H9 (cell line): ENCODE data around the gene CPSF4L. TPM values are rescaled to one million over a fixed set of nuclear protein-coding genes. Genes with fewer than 3 reads are reported as not detected.

Source experiments
- DNase-seq: peaks from one replicate; pipeline ENCODE4 v3.0.0-alpha.2; 2017
- H2AFZ ChIP-seq: one replicate; pipeline ENCODE4 v1.6.1; 2013; ENCODE audit warnings: mild to moderate bottlenecking, low read length, control low read depth, moderate library complexity
- H2AK5ac ChIP-seq: 2 replicates; pipeline ENCODE4 v1.6.1; 2013; ENCODE audit warnings: low read length, control low read depth, mixed read lengths; ENCODE audit not compliant: insufficient read length
- H2BK120ac ChIP-seq: one replicate; pipeline ENCODE4 v1.6.1; 2013; ENCODE audit warnings: low read depth, mild to moderate bottlenecking, low read length, control low read depth, inconsistent platforms; ENCODE audit not compliant: poor library complexity, severe bottlenecking
- H2BK12ac ChIP-seq: 2 replicates; pipeline ENCODE4 v1.6.1; 2013; ENCODE audit warnings: low read length, control low read depth, mixed read lengths, low read depth; ENCODE audit not compliant: insufficient read length
- H2BK15ac ChIP-seq: 2 replicates; pipeline ENCODE4 v1.6.1; 2013; ENCODE audit warnings: low read depth, low read length, control low read depth
- H2BK20ac ChIP-seq: one replicate; pipeline ENCODE4 v1.6.1; 2013; ENCODE audit warnings: low read depth, mild to moderate bottlenecking, low read length, control low read depth, inconsistent platforms; ENCODE audit not compliant: poor library complexity, severe bottlenecking
- H2BK5ac ChIP-seq: 2 replicates; pipeline ENCODE4 v1.6.1; 2013; ENCODE audit warnings: low read length, control low read depth, mixed read lengths; ENCODE audit not compliant: insufficient read length
- H3K14ac ChIP-seq: 2 replicates; pipeline ENCODE4 v1.6.1; 2013; ENCODE audit warnings: low read length, control low read depth; ENCODE audit not compliant: insufficient read depth
- H3K18ac ChIP-seq: 2 replicates; pipeline ENCODE4 v1.6.1; 2013; ENCODE audit warnings: low read depth, mild to moderate bottlenecking, mixed read lengths, low read length, control low read depth; ENCODE audit not compliant: insufficient read length
- H3K23ac ChIP-seq: 2 replicates; pipeline ENCODE4 v1.6.1; 2013; ENCODE audit warnings: low read length, control low read depth, mixed read lengths, low read depth; ENCODE audit not compliant: insufficient read length
- H3K23me2 ChIP-seq: 2 replicates; pipeline ENCODE4 v1.6.1; 2013; ENCODE audit warnings: low read depth, mild to moderate bottlenecking, mixed read lengths, low read length, control low read depth; ENCODE audit not compliant: insufficient read length, poor library complexity, severe bottlenecking
- H3K27ac ChIP-seq: 2 replicates; pipeline ENCODE4 v1.5.1; 2013; ENCODE audit warnings: low read length, control low read depth, mixed read lengths, low read depth; ENCODE audit not compliant: insufficient read length
- H3K27me3 ChIP-seq: 2 replicates; pipeline ENCODE4 v1.6.1; 2013; ENCODE audit warnings: low read length, control low read depth, inconsistent platforms; ENCODE audit not compliant: insufficient read depth
- H3K4ac ChIP-seq: 2 replicates; pipeline ENCODE4 v1.6.1; 2013; ENCODE audit warnings: low read depth, mild to moderate bottlenecking, control low read depth, inconsistent platforms, low read length, moderate library complexity
- H3K4me1 ChIP-seq: 2 replicates; pipeline ENCODE4 v1.6.1; 2013; ENCODE audit warnings: low read length, control low read depth, inconsistent platforms; ENCODE audit not compliant: insufficient read depth
- H3K4me2 ChIP-seq: 2 replicates; pipeline ENCODE4 v1.6.1; 2013; ENCODE audit warnings: low read length, control low read depth, mixed read lengths; ENCODE audit not compliant: insufficient read length, insufficient read depth
- H3K56ac ChIP-seq: 2 replicates; pipeline ENCODE4 v1.6.1; 2013; ENCODE audit warnings: low read depth, mild to moderate bottlenecking, mixed read lengths, low read length, control low read depth; ENCODE audit not compliant: insufficient read length
- H3K79me1 ChIP-seq: 2 replicates; pipeline ENCODE4 v1.6.1; 2013; ENCODE audit warnings: low read depth, mild to moderate bottlenecking, moderate library complexity, low read length, control low read depth, inconsistent platforms; ENCODE audit not compliant: insufficient read depth, poor library complexity, severe bottlenecking
- H3K79me2 ChIP-seq: 2 replicates; pipeline ENCODE4 v1.6.1; 2013; ENCODE audit warnings: low read length, control low read depth, inconsistent platforms; ENCODE audit not compliant: insufficient read depth
- H3K9ac ChIP-seq: 2 replicates; pipeline ENCODE4 v1.6.1; 2013; ENCODE audit warnings: low read length, control low read depth, mixed read lengths; ENCODE audit not compliant: insufficient read length; ENCODE audit errors: extremely low read depth
- H3K9me3 ChIP-seq: one replicate; pipeline ENCODE4 v1.6.1; 2013; ENCODE audit warnings: low read depth, low read length, inconsistent platforms; ENCODE audit not compliant: control insufficient read depth
- H3T11ph ChIP-seq: one replicate; pipeline ENCODE4 v1.6.1; 2013; ENCODE audit warnings: mild to moderate bottlenecking, low read length, control low read depth, inconsistent platforms
- H4K20me1 ChIP-seq: one replicate; pipeline ENCODE4 v1.6.1; 2013; ENCODE audit not compliant: control insufficient read depth, insufficient read length, insufficient read depth
- H4K5ac ChIP-seq: 2 replicates; pipeline ENCODE4 v1.6.1; 2013; ENCODE audit warnings: low read depth, mild to moderate bottlenecking, mixed read lengths, low read length, control low read depth; ENCODE audit not compliant: insufficient read length
- H4K8ac ChIP-seq: replicated peaks from 2 replicates; pipeline ENCODE4 v1.6.1; 2013; ENCODE audit warnings: low read length, control low read depth, mixed read lengths, low read depth; ENCODE audit not compliant: insufficient read length
- H4K91ac ChIP-seq: 2 replicates; pipeline ENCODE4 v1.6.1; 2013; ENCODE audit warnings: low read depth, mild to moderate bottlenecking, moderate library complexity, mixed read lengths, low read length, control low read depth; ENCODE audit not compliant: insufficient read length
- H3K27ac Mint-ChIP-seq, 3 experiments: 2 replicates in 2 of 3; 3 replicates in 1 of 3; pipeline ENCODE4 v1.8.0; 2020 to 2021; ENCODE audit warnings: mixed read lengths in 3 of 3, mild to moderate bottlenecking in 1 of 3, moderate library complexity in 1 of 3
- H3K27me3 Mint-ChIP-seq: 2 replicates; pipeline ENCODE4 v1.8.0; 2021; ENCODE audit warnings: low read depth, mild to moderate bottlenecking, moderate library complexity, mixed read lengths
- H3K36me3 Mint-ChIP-seq, 3 experiments: 2 replicates in 2 of 3; 3 replicates in 1 of 3; pipeline ENCODE4 v1.8.0; 2020 to 2021; ENCODE audit warnings: low read depth in 3 of 3, mixed read lengths in 3 of 3; ENCODE audit not compliant: insufficient read depth in 1 of 3
- H3K4me1 Mint-ChIP-seq, 2 experiments: 2 replicates each; pipeline ENCODE4 v1.8.0; 2020; ENCODE audit warnings: mixed read lengths in 2 of 2
- H3K4me3 Mint-ChIP-seq, 2 experiments: 2 replicates in 1 of 2; 3 replicates in 1 of 2; pipeline ENCODE4 v1.8.0; 2020 to 2021; ENCODE audit warnings: mild to moderate bottlenecking in 2 of 2, mixed read lengths in 2 of 2, moderate library complexity in 1 of 2
- H3K9me3 Mint-ChIP-seq, 2 experiments: 2 replicates in 1 of 2; 3 replicates in 1 of 2; pipeline ENCODE4 v1.8.0; 2020; ENCODE audit warnings: mild to moderate bottlenecking in 2 of 2, mixed read lengths in 2 of 2, moderate library complexity in 1 of 2
- WGBS: extraction: QIAGEN DNeasy Blood & Tissue Kit; methylation state at CpG from one replicate; pipeline ENCODE4 v1.1.7; 2013; ENCODE audit warnings: missing lambda C conversion rate, low lambda C conversion rate, mixed read lengths; ENCODE audit not compliant: insufficient read length; ENCODE audit errors: extremely low coverage; 5-methylcytosine and 5-hydroxymethylcytosine counted together
- total RNA-seq: library from RNA; stranded (reverse); gene quantifications from 2 replicates; pipeline ENCODE4 v1.2.1, GENCODE V29; 2021
- TF ChIP-seq, protein P1 (sequence below): fragments of 200-600 bp; sonication (generic); conservative IDR thresholded peaks from 3 replicates; pipeline ENCODE4 v1.8.0; 2021; ENCODE audit warnings: antibody characterized with exemption, mild to moderate bottlenecking

CPSF4L gene
- total RNA-seq, 1 experiment from 2014 or later = not detected

DNA sequence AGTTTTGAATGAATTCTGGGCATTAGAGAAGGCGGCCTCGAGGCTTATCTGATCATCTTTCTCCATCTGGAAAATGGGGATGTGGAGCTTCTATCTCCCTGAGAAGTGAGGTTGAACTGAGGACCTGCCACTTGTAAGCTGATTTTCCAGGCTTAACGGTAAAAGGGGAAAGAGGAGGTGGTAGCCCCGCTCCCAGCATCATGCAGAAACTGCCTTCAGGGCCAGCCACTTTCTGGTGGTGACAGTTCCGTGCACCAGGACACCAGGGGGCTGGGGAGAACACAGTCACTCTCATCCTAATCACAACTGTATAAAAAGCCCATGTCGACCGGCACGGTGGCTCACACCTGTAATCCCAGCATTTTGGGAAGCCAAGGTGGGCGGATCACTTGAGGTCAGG is 20.9 kb upstream of the CPSF4L start:
- Mint-ChIP-seq H3K27me3 (no peaks in the 10 kb centered on the region), H3K36me3 (peaks cover 2 to 9% (median 7%) of the 10 kb centered on the region in 3 experiments; a peak in 6 of 7 replicates), H3K4me1 (peaks cover 30 to 41% of the 10 kb centered on the region in 2 experiments), H3K27ac (no peak overlapping the region), H3K4me3 (no peak overlapping the region), H3K9me3 (no peaks in the 10 kb centered on the region)
- Histone ChIP-seq H3T11ph (no peak overlapping the region), H3K4me2 (no peak overlapping the region), H4K20me1 (no peaks in the 10 kb centered on the region), H4K8ac (no peak overlapping the region), H4K91ac (no peak overlapping the region), H3K18ac (no peak overlapping the region), H3K4ac (no peak overlapping the region), H4K5ac (no peak overlapping the region), H3K4me1 (peaks cover 3% of the 10 kb centered on the region; the same call in 1 of the 2 replicates), H3K27me3 (no peaks in the 10 kb centered on the region), H2BK12ac (no peak overlapping the region), H3K56ac (no peak overlapping the region), H3K79me1 (no peaks in the 10 kb centered on the region), H3K79me2 (no peaks in the 10 kb centered on the region), H3K9ac (no peak overlapping the region), H3K14ac (no peak overlapping the region), H2BK120ac (no peak overlapping the region), H2BK20ac (no peak overlapping the region), H3K9me3 (no peaks in the 10 kb centered on the region), H2BK5ac (no peak overlapping the region), H3K27ac (no peak overlapping the region), H2BK15ac (no peak overlapping the region), H3K23me2 (no peaks in the 10 kb centered on the region), H3K23ac (no peak overlapping the region), H2AFZ (no peak overlapping the region), H2AK5ac (no peak overlapping the region)
- DNase-seq = no peak
- no CpG with 5 or more reads among the region's 9 CpGs for WGBS
- TF ChIP-seq, protein P1, sequence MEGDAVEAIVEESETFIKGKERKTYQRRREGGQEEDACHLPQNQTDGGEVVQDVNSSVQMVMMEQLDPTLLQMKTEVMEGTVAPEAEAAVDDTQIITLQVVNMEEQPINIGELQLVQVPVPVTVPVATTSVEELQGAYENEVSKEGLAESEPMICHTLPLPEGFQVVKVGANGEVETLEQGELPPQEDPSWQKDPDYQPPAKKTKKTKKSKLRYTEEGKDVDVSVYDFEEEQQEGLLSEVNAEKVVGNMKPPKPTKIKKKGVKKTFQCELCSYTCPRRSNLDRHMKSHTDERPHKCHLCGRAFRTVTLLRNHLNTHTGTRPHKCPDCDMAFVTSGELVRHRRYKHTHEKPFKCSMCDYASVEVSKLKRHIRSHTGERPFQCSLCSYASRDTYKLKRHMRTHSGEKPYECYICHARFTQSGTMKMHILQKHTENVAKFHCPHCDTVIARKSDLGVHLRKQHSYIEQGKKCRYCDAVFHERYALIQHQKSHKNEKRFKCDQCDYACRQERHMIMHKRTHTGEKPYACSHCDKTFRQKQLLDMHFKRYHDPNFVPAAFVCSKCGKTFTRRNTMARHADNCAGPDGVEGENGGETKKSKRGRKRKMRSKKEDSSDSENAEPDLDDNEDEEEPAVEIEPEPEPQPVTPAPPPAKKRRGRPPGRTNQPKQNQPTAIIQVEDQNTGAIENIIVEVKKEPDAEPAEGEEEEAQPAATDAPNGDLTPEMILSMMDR = no peak
